IPS-NIHi7 (cell line): ENCODE results near the gene RYR3.

Experiments used
- DNase-seq: peaks from one replicate; pipeline ENCODE4 v3.0.0; 2012; ENCODE audit warnings: mixed read lengths; ENCODE audit errors: extremely low spot score

The RYR3 gene

DNA sequence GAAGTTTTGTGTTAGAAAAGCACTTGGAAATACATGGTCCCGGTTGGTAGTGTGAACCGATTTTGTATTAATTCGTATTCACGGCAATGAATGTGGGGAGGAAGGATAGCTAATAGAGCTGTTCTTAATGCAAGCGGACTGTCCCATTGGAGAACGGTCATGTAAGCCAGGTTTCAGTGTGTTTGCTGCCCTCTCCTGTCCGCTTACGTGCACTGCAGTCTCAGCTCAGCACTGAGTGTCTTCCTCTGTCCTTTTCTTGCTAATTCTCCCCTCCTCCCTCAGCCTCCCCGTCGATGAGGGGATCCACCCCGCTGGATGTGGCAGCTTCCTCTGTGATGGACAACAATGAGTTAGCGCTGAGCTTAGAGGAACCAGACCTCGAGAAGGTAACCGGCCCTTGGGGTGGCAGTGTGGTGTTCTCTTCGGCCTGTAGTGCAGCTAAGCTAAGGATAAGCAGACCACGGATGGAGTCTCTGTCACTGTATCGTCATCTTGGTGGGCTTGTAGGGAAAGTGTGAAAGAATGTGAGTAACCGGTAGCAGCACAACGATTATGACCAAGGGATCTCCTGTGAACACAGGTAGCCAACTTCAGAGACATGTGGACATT, 390.0 kb downstream of the RYR3 start:
- peak; percentile 83 for DNase-seq

DNA sequence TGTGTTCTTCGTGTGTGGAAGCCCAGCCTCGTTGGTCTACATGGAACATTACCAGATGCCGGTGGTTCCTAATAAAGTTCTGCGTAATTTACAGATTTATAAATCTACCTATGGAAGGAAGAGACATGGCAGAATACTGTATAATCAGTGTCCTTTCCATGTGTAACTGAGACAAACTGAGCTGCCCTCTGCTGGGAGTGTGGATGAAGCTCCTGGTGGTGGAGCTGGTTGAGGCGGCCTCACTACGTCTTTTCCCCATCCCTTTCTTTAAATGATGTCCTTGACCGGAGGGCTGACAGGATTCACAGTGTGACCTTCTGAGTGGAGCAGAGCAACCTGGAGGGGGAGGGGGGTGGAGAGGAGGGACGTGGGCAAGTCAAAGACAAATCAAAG, 390.5 kb downstream of the RYR3 start:
- DNase-seq = no peak

DNA sequence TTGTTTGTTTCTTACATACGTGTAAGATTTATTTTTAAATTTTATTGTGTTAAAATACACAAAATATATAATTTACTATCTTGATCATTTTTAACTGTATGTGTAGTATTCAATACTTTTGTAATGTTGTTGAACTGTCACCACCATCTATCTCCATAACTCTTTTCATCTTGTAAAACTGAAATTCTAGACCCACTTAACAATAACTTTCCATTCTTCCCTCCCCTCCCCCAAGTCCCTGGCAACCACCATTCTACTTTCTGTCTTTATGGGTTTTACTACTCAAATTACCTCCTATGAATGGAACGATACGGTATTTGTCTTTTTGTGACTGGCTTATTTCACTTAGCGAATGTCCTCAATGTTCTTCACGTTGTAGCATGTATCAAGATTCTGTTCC, 395.4 kb downstream of the RYR3 start:
- DNase-seq = no peak

DNA sequence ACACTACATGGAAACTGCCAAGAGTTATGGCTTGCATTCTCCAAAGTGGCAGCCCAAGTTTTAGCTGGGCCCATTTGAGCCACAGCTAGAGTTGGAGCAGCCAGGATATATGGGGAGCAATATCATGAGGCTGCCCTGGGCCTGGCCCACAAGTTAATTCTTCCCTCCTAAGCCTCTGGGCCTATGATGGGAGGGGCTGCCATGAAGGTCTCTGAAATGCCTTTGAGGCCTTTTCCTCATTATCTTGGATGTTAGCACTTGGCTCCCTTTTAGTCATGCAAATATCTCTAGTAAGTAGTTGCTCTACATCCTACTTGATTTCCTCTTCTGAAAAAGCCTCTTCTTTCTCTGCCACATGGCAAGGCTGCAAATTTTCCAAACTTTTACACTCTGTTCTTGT, 400.0 kb downstream of the RYR3 start:
- no peak for DNase-seq

DNA sequence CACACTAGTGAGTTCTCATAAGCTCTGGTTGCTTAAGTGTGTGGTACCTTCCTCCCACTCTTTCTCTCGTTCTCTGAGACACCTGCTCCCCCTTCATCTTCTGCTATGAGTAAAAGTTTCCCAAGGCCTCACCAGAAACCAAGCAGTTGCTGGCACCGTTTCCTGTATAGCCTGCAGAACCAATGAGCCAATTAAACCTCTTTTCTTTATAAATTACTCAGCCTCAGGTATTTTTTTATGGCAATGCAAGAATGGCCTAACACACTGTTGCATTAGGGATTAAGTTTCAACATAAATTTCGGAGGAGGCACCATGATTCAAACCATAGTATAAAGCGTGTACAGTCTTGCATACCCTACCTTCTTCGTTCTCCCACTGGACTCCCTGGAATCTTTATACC, 405.3 kb downstream of the RYR3 start:
- no peak for DNase-seq

DNA sequence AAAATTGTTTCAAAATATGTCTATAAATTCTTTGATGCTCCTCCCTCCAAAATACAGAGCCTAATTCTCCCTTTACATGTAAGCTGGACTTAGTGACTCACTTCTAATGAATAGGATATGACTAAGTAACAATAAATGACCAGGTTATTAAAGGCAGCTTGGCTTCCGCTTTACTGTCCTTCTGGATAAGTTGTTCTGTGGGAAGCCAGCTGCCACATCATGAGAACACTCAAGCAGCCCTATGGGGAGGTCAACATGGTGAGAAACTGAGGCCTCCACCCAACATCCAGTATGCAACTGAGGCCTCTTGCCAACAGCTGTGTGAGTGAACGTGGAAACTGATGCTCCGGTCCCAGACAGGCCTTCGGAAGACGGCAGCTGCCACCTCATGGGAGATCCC, 410.2 kb downstream of the RYR3 start:
- DNase-seq = no peak

DNA sequence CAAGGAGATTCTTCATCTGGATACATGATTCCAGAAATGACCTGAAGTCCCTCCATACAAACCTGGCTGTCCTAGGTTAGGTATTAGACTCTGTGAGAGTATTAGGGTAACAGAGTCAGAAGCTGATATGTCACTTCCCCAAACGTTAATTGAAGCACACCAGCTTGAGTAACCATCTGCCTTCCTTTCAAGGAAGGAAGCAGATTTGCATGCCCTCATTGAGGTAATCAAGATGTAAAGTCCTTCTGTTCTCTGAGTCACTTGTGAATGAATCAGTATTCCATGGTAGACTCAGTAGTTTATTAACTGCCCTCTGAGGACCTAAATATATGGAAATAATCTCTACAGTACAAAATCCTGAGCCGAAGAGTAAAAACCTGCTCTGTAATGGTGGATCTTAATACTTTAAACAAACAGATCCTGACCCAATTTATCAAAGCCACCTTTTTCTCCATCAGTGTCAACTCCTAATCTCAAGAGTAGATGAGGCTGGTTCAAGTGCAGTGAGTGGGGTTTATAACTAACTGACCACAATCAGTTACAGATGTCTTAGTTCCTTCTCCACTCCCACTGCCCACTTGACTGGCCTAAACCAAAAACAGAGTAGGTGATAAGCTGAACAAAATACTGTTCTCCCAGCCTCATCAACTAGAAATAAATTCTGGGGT, 411.4 kb downstream of the RYR3 start:
- no peak for DNase-seq

DNA sequence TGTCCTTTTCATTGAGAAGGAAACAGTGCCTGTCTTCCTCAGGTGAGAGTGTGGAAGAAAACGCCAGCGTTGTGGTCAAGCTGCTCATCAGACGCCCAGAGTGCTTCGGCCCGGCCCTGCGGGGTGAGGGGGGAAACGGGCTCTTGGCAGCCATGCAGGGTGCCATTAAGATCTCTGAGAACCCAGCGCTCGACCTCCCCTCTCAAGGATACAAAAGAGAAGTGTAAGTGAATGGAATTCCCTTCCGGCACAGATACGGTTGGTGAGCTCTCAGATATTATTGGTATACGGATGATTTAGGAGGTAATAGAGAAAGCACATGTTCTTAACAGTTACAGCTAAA, 411.9 kb downstream of the RYR3 start:
- no peak for DNase-seq

DNA sequence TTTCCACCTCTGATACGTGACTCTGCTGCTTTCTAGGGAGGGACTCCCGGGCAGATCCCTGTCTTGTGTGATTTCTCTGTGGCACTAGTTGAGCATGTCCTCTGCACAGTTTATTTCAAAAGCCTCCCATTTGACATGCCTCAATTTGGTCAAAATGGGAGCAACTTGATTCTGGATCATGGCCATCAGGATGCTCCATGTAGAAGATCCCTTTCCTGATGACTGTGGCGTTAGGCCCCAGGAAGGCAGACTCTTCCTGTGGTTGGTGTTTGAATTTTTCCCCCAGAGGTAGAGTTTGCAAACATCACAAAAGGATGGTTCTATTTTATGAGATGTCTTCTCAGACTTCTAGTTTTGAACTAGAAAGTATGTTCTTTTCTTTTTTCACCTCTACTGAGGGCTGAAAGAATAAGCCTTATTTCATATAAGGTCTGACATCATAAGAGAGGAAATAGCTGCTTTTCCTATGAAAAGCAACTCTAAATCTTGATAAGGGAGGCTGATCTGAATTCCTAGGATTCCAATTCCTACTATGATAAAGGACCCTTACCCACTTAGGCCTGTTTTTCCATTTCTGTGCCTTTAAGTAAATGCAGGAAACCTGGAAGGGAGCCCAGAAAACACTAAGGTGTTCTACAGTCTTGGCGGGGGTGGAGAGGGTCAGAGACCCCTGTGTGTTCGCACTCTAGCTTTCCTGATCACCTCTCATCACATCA, 413.7 kb downstream of the RYR3 start:
- no peak for DNase-seq

DNA sequence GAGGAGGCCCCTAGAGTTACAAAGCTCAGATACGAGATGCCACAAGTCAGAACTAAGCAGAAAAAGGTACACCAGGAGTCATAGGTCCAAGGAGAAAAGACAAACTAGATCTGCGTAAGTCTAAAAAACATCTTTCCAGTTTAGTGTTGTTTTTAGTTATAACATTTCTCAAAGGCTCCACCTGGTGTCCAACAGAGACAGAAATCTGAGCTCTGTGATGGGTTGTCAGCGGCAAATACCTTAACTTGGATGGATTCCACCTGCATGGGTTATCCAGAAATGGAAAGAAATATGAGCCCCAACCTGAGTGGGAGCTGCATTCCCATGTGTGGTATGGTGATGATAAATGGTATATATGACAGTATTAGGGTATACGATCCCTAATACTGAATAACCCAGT, 418.9 kb downstream of the RYR3 start:
- DNase-seq = no peak

DNA sequence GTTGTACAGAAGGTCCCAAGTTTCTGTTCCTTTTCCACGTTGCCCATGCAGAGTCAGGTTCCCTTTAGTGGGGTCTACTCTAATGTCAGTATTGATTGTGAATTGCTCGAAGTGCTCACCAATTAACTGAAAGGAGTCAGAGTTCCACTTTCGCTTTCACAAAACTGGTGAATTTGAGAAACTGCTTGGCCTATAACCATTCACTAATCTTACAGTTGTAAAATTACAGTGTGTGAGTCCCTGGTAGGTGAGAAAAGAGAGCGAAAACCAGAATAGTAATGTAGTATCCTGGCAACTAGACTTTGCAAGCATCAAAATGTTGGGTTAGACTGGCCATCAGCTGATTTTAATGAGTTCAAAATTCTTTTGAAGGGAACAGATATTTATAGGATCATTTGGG, 420.0 kb downstream of the RYR3 start:
- DNase-seq = no peak

DNA sequence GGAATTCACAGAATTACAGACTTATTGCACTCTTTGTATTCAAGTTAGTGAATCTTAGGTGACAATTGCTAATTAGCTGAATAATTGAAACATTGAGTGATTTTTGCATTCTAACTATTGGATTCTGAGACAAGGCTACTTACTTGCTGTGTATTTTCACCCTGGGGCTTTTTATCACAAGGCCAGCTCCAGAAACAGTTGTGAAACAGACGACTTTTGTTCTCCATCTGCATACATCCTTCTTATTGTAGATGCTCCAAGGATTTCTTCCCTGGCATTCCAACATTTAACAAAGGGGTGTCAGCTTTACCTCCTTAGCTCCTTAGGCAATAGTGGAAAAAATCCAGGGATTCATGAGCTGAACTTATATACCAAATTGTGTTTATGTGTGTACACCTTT, 424.4 kb downstream of the RYR3 start:
- no peak for DNase-seq

DNA sequence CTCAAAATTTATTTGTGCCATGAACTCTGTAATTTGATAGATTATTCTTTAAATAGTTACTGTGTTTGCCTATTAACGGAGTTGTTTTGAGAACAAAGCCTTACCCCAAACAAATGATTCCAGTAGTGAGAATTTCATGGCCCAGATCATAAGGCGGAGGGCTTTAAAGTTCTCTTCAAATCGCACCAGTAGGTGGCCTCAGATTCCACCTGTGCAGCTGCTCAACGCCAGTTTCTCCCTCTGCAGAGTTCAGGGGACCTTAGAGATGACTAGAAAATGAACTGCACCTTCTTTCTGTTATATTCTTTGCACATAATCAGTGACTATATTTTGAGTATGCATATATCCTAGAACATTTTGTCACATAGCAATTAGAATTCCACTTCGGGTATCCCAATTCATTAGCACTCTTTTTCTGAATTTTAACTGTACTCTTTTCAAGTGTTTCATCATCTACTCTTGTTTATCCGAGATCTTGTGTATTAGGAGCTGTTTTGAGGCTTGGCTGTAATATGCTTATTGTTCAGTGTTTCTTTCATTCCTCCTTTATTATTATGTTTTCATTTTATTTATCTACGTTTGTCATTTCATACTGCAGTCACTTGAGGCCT, 425.0 kb downstream of the RYR3 start:
- peak; percentile 53 for DNase-seq

DNA sequence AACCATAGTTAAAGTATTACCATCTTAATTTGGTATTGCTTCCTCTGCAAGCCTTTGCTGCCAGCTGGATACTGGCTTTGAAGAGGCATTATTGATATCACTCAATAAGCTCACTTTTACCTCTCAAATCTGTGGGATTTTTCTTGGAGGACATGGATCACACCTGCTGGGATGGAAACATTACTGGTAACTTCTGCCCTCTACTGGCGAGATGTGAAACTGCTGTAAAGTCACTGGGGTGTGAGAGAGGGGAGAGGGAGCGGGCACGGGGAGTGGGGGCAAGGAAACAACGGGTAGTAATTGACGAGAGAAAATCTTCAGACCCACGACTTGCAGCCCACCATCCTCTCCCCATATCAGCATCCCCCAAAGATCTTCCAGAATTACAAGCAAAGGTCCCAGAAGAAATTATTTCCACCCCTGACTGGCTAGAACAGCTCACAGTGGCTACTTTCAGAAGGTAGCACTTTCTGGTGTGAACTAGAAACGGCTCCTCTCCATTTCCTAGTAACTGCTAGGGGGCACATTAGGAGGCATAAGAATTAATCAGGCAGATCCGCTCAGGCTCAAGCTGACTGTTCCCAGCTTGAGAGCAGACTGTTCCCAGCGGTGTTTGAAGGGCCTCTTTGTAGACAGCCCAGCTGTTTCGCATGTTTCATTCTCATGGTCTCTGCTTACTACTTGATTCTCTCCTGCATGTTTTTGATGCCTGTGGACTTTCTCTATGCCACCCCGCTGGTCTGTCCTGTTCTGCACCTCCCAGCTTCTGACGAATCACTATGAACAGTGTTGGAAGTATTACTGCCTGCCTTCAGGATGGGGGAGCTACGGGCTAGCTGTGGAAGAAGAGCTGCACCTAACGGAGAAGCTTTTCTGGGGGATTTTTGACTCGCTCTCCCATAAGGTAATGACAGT, 427.2 kb downstream of the RYR3 start:
- peak; percentile 78 for DNase-seq

DNA sequence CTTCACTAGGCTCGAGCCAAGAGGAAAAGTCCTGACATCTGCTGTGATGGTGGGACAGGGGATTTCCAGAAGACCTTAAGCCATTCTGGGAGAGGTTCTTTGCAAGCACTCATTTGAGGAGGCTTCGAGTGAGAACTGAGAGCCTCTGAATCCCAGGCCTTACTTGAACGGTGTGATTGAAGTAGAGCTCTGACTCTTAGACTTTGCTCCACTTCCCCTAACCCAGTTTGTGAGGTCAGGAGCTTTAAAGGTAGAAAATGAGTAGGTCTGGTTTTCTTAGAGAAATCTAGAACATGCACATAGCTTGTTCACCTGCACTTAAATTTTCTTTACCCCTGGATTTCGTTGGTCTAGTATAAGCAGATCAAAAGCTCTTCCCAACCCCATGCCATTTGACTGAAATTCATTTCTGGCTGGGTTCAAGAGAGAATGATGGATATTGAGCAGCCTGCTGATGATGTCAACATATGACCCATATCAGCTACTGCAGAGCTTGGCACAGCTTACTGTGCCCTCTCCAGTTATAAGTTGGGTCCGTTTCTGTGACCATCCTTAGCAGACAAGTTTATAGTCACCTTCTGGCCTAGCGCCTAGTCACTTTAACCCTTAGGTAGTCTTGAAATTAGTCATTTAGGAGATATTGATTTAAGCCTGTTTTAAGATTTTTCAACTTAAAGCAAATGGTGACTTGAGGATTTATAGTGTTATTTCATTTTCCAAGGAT, 428.3 kb downstream of the RYR3 start:
- DNase-seq = no peak

DNA sequence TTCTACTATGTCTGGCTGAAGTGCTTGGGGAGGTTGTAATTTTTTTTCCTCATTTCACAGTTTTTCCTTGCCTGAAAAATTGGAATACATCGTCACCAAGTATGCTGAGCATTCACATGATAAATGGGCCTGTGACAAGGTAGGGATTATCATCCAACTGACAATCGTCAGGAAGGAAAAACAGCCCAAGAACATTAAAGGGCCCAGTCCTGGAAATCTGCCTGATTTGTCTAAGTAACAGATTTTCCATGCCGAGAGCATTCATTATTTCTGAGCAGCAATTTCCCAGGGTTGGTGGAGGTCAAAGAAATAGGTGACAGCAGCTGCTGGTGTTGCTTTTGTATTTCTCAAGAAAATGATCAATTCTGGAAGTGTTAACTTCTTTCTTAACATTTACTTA, 431.5 kb downstream of the RYR3 start:
- DNase-seq = no peak

DNA sequence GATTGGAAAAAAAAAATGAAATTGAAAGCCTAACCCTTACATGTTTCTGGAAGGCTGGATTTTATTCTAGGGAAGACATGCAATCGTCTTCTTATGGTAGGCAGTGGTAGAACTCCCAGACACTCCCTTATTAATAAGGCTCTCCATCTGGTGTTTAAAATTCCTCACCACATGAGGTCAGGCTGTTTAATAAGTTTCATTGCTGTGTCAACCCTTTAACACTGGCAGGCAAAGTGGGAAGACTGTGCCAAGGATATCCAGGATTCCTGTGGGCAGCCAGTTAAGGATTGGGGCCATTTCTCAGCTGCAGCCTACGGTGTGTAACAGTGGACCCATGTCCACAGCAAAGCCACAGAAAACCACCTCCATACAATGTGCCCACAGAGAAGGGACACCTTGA, 432.0 kb downstream of the RYR3 start:
- no peak for DNase-seq

DNA sequence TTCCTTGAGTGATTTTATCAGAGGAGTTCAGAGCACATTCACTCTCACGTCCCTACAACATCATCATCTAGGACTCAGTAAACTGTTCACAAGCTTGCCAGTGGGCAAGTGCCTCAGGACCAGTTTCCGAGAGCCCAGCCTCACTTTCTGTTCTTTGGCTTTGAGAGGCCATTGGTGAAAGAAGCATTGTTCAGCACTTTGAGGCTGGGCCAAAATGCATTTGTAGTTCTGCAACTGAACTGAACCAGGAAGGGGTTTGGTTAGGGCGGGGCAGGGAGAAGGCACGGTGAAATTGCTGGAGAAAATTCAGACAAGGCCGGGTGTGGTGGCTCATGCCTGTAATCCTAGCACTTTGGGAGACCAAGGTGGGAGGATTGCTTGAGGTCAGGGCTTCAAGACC, 435.4 kb downstream of the RYR3 start:
- no peak for DNase-seq

DNA sequence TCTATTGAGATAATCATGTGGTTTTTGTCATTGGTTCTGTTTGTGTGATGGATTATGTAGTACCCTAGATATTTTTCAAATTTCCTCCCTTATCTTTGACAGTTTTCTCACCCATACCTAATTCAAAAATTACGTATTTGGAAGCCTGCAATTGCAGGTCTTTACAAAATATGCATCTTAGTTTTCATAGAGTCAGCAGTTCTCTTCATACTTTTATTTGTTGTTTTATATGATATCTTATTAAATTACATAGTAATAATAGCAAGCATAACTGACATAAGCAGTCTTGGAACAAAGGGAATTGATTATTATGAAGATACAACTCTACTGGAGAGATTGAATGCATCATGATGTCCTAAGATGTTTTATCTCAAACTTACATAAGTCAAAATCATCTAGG, 442.2 kb downstream of the RYR3 start:
- no peak for DNase-seq

DNA sequence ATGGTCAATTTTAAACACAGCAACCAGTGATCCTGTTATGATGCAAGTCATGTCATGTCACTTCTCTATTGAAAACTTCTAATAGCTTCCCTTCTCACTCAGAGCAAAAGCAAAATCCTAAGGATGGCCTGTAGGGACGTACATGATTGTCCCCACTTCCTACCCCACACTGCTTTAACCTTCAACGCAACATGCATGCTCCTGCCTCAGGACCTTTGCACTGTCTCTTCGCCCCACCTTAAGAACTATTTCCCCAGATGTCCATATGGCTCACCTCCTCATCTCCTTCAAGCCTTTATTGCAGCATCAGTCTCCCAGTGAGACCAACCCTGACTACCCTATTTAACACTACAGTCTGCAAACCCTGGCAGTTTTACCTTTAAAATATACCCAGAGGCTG, 443.5 kb downstream of the RYR3 start:
- DNase-seq = no peak

DNA sequence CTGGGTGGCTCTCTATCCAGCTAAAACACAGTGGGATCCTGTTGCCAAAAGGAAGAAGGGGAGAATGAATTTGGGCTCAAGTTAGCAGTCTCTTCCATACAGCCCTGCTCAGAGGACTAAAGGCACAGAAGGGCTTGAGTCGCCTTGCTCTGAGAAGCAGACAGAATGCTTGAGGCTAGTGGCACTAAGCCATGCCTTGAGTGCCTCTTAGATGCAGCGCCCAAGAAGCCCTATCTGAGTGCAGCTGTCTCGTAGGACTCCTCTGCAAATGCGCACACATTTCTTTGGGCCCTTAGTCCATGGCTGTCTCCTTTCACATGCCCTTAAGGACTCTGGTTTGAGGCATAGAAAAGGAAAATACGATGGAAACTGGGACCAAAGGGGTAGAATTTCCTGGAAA, 446.2 kb downstream of the RYR3 start:
- no peak for DNase-seq
